GM18861 (cell line): Measurements from ENCODE around the gene USP15.
"Not testable (repeated sequence)": the region's sequence is repeated elsewhere in the genome, so short reads cannot be mapped to it uniquely, and the experiment has no call there.

ENCODE experiments used
- ATAC-seq: cut with Tn5 transposase; IDR thresholded peaks from one replicate; pipeline ENCODE4 v1.9.1; 2021; ENCODE audit not compliant: unreplicated experiment

USP15 gene

GRCh38 chr12:62436164-62436503 is 175.9 kb downstream of the USP15 start:
- ATAC-seq: no peak

- no peak for ATAC-seq
These were observed 178.0 kb downstream of the USP15 start for GRCh38 chr12:62438098-62438692.

- ATAC-seq: no peak
These were observed 186.7 kb downstream of the USP15 start for GRCh38 chr12:62446754-62447452.

- no peak for ATAC-seq
These were observed 188.2 kb downstream of the USP15 start for GRCh38 chr12:62448436-62448835.

GRCh38 chr12:62455429-62455828 is 195.2 kb downstream of the USP15 start:
- not testable (repeated sequence) for ATAC-seq

GRCh38 chr12:62458626-62459025 is 198.4 kb downstream of the USP15 start:
- ATAC-seq: no peak

GRCh38 chr12:62459976-62460375 is 199.8 kb downstream of the USP15 start:
- no peak for ATAC-seq

- ATAC-seq: not testable (repeated sequence)
These were observed 201.1 kb downstream of the USP15 start for GRCh38 chr12:62461171-62461837.

- not testable (repeated sequence) for ATAC-seq
These were observed 203.0 kb downstream of the USP15 start for GRCh38 chr12:62463252-62463651.
